Measurements from ENCODE around the gene GCK.

Gene GCK

GRCh38 chr7:44153948-44154335 is 35.3 kb downstream of the GCK start:
- DNase-seq: no peak

GRCh38 chr7:44152971-44153947 is 36.0 kb downstream of the GCK start:
- DNase-seq: no peak

DNA sequence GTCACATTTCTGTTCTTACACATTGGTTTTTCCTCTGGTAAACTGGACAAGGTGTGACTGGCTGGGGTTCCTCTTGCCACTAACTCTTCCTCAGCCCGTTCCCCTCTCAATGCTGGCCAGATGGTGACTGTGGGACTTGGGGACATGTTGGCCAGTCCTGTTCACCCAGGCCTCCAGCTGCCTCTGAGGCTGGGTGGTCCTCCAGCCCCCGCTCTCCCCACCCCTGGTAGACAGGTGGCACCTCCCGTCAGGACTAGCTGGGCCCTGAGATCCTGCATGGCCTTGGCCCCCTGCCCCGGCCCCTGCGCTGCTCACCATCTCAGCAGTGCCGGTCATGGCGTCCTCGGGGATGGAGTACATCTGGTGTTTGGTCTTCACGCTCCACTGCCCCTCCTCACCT is 37.3 kb downstream of the GCK start:
- DNase-seq: no peak

GRCh38 chr7:44150966-44151941 is 38.0 kb downstream of the GCK start:
- DNase-seq: no peak

DNA sequence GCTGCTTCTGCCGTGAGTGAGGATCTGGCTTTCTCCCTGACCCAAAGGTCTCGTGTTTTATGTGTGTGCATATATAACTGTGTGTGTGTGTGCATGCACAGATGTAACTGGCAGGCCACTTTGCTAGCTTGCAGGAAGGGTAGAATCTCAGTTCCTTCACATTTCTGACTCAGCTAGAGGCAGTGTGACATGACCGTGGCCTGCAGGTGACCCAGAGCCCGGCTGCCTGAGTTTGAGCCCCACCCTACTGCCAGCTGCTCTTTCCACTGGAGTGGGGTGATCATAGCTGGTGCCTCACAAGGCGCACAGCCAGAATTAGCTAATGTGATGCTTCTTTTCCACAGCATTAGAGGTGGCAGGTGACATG is 38.8 kb downstream of the GCK start:
- no peak for DNase-seq

DNA sequence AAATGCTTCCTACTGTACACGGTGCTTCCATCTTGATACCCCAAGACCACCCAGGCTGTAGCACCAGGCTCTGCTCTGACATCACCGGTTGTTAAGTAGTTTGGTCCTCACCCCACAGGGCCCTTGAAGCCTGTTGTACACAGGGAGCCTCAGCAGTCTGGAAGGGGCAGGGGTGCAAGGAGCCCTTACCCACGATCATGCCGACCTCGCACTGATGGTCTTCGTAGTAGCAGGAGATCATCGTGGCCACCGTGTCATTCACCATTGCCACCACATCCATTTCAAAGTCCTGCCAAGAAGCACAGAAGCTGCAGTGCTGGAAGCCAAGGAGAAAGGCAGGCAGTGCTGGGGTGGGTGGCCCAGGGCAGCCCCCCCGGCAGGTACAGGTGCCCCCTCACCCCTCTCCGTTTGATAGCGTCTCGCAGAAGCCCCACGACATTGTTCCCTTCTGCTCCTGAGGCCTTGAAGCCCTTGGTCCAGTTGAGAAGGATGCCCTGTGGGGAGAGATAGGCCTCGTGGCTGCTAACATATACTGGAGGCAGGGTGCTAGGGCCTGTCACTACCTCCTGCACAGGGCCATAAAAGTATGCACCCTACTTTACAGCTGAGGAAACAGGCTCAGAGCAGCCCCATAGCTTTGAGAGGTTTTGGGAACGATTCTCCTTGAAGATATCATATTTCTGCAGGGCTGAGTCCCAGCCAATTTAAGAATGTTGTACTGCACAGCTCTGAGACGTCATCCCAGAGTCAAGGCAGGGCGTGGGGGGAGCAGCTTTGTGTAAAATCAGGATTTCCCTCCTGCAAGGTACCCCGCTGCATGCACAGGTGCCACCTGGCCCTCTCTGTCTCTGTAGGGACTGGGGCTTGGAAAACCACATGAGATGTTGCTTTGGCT is 39.4 kb downstream of the GCK start:
- no peak for DNase-seq

DNA sequence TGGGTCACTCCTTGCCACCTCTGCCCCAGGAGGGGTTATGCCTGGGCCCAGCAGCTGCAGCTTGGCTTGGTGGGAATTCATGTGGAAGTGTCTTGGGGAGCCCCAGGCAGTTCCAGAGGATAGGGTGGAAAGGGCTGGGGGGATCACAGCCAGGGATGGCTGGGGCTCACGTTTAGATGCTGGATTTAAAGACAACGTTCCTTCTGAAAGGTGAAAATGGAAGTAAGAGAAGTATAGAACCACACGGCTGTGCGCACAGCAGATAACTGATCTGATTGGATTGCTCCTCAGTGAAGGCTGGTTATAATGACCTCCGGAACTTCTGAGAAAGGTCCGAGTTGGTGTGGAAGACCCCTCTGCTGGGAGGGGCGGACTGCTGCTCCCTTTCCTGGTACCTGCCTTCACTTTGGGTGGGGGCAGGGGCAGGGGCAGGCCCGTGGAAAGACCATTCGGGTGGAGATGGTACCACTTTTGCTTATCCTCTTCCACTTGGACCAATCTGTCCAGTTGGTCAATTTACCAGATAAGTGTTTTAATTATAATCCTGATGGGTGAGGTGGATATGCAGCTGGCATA is 40.2 kb downstream of the GCK start:
- no peak for DNase-seq

- DNase-seq: no peak
These were observed 41.1 kb downstream of the GCK start for GRCh38 chr7:44148166-44148565.

DNA sequence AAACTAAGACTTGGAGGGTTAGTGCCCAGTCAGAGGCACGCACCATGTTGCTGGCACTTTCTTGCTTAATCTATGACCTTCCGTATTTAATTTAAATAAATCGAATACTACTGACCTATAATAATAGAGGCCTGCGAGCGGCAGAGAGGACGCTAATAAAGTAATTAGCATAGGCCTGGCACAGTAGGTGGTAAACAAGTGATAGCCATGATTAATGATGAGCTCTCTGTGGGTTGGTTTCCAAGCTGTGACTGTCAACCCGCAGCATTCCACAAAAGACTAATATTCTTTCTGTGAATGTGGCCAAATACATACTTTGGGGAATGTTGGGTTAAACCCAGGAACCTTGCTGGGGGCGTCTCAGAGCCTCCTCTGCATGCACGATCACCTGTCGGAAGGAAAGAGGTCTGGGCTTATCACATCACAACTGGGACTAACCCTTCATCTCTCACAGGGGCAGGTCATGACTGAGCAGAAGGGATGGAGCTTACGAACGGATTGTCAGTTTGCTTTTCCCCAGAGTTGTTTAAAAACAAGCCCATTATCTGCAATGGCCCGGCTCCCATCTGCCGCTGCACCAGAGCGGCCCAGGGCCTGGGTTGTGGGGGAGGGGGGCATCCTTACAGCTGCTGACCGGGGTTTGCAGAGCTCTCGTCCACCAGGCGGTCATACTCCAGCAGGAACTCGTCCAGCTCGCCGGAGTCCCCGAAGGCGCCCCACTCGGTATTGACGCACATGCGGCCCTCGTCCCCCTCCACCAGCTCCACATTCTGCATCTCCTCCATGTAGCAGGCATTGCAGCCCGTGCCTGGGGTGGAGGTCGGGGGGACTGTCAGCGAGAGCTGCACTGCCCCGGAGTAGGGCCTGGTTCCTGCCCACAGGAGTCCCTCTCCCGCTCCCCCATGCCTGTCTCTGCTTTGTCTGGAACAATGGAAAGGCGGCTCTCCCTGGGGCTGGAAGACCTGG is 41.9 kb downstream of the GCK start:
- peak; percentile 17 for DNase-seq

- DNase-seq: peak; percentile 78
These were observed 43.0 kb downstream of the GCK start for GRCh38 chr7:44145969-44146911.

- DNase-seq: peak; percentile 40
These were observed 43.7 kb downstream of the GCK start for GRCh38 chr7:44145479-44145968.

DNA sequence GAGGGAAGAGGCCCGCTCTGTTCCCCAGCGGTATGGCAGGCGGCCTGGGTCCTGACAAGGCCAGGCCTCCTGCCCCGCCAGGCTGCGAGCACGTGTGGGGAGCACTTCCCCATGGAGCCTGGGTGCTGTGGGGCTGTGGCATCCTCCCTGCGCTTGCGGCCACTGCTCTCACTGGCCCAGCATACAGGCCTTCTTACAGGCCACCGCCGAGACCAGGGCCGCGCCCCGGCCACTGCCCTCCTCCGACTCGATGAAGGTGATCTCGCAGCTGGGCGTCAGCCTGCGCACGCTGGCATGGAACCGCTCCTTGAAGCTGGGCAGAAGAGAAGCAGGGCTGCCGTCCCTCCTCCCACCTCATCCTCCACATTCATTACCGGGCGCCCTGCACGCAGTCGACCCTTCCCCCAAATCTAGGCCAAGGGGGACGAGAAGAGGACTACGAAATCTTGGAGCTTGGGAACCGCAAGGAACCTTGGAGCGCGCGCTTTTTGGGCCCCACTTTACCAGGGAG is 44.2 kb downstream of the GCK start:
- no peak for DNase-seq

DNA sequence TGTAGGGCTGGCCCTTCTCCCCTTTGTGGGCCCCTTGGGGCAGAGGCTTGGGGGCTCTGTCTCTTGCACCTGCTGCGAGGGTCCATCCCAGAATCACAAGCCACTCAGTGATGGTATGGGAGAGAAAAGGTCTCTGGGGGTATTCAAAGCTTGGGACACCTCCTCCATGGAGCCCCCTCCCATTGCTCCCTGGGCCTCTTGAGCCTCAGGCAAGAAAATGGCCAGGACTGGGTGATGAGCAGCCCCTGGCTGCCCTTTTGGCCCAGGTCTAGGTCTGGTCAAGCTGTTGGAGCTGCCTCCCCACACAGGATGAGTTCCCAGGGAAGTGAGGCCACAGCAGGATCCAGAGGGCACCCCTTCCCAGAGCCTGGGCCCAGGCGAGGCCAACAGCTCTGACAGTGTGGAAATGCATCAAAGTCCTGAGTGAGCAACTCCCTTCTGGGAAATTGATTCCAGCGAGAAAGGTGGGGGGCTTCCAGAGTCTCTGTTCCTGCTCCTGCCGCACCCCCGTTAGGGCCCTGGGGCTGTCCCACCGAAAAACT is 44.7 kb downstream of the GCK start:
- DNase-seq: no peak

DNA sequence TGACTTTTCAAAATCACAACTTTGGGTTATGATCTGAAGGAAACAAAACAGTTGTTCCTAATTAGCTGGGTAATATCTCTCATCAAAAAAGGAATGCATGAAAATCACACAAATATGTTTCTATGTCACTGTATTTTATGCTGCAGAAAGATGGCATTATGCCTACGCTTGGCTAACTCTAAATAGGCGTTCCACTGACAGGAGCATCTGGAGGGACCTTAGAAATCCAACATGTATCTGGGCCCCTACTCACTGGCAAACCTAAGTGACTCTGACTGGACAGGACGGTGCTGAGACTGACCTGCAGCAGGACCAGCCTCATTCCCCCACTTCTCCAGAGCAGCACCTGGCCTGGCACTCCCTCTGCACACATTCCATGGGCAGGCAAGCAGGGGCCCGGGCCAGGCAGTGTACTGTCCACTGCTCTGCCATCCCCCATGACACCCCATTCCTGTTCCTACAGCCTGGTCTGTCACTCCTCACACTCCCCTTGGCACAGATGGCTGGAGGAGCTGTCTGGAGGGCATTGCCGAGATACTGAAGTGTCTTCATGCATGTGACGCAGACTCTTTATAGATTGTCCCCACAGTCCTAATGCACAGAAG is 45.5 kb downstream of the GCK start:
- DNase-seq: no peak

DNA sequence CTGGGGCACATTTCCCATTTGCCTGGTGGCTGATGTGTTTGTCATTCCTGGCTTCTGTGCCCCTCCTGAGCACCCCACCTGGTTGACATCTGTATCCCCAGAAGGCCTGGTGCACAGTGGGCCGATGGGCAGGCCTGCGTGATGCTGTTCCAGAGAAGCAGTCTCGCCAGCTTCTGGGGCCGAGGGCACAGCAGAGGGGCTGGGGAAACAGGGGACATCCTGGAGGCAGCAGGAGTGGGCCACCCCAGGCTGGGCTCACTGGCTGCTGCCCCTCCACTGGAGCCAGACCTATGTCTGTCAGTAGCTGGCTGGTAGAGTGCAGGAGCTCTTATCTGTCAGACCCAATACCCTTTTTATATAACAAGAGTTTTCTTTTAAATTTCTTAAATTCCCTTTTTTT is 47.2 kb downstream of the GCK start:
- no peak for DNase-seq

DNA sequence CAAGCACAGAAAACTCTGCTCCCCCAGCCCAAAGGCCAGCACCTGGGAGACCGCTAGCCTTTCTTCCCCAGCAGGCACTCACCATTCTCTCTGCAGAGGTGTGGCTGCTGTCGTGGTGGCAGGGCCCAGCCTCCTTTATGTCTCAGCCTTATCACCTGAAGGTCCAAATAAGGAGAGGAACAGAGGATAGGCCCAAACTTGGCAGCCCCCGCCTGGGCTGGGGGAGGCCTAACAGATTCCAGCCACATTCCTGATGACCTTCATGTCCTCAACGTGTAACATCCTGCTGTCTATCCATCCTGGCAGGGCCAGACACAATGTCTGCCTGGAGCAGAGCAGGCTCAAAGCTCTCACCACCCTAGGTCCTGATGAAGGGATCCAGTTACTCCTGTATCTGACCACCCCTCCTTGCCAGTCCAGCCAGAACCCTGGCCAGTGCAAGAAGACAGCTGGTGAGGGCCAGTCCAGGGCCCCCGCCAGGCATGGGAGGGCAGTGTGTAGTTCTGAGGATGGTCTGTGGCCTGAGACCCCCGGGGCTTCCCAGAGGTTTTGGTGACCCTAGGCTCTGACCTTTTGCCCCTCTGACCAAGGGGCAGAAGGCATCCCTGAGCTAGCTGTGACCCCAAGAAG is 47.9 kb downstream of the GCK start, which contains the start of gene MYL7:
Gene MYL7, minus strand, starts transcription at position 112 of the 630 bp plus-strand sequence. Its CDS starts 27 bp downstream, at position 85.
- DNase-seq: no peak

- DNase-seq: no peak
These were observed 48.9 kb downstream of the GCK start for GRCh38 chr7:44140341-44140740.

Measured in fibroblast of skin of right biceps (primary cell).